ENCODE data around the gene ENTPD1.
A peak's percentile ranks its signal among the peaks of the same experiment; 100 is the strongest.

ENTPD1 gene

GRCh38 chr10:95836610-95837355 is 80.8 kb downstream of the ENTPD1 start:
- Histone ChIP-seq H2AFZ (ENCODE audit: low read depth, low read length) (no peak overlapping the region), H3K4me3 (ENCODE audit: low read length) (0 out of 2 replicates have a peak overlapping the region, but pooled peaks have one; percentile 8), H3K27me3 (ENCODE audit: low read depth, low read length) (no peaks in the 10 kb centered on the region), H3K9me3 (ENCODE audit: insufficient read depth, low read length) (no peaks in the 10 kb centered on the region), H3K9ac (ENCODE audit: low read length) (peak overlapping the region; percentile 65), H3K79me2 (ENCODE audit: low read length) (peaks cover 34% of the 10 kb centered on the region), H3K36me3 (replicated peaks; ENCODE audit: low read depth, low read length) (peaks cover 11% of the 10 kb centered on the region), H4K20me1 (ENCODE audit: insufficient read depth, low read length) (no peaks in the 10 kb centered on the region), H3K4me1 (ENCODE audit: low read length) (peaks cover 92% of the 10 kb centered on the region), H3K27ac (ENCODE audit: low read length) (peak overlapping the region; percentile 92), H3K4me2 (ENCODE audit: low read length) (peak overlapping the region; percentile 33)
- no peak for TF ChIP-seq EZH2phosphoT487 (IDR thresholded peaks at IDR 0.05; ENCODE audit: low read depth)
- no peak for TF ChIP-seq CTCF (IDR thresholded peaks at IDR 0.05; ENCODE audit: low read depth, low read length)

- 0 out of 2 replicates have a peak overlapping the region, but pooled peaks have one; percentile 8 for H3K4me3 ChIP-seq (ENCODE audit: low read length)
Measured at GRCh38 chr10:95837356-95837776, 81.4 kb downstream of the ENTPD1 start.

GRCh38 chr10:95837783-95838182 is 81.8 kb downstream of the ENTPD1 start:
- peaks cover 12% of the 10 kb centered on the region for H3K36me3 ChIP-seq (replicated peaks; ENCODE audit: low read depth, low read length)
- H3K27ac ChIP-seq (ENCODE audit: low read length): peak overlapping the region; percentile 92
- H4K20me1 ChIP-seq (ENCODE audit: insufficient read depth, low read length): no peaks in the 10 kb centered on the region
- peaks cover 91% of the 10 kb centered on the region for H3K4me1 ChIP-seq (ENCODE audit: low read length)
- H3K27me3 ChIP-seq (ENCODE audit: low read depth, low read length): no peaks in the 10 kb centered on the region
- no peaks in the 10 kb centered on the region for H3K9me3 ChIP-seq (ENCODE audit: insufficient read depth, low read length)
- no peak overlapping the region for H2AFZ ChIP-seq (ENCODE audit: low read depth, low read length)
- H3K79me2 ChIP-seq (ENCODE audit: low read length): peaks cover 34% of the 10 kb centered on the region
- H3K4me2 ChIP-seq (ENCODE audit: low read length): peak overlapping the region; percentile 33
- 0 out of 2 replicates have a peak overlapping the region, but pooled peaks have one; percentile 13 for H3K4me3 ChIP-seq (ENCODE audit: low read length)
- peak overlapping the region; percentile 65 for H3K9ac ChIP-seq (ENCODE audit: low read length)
- TF ChIP-seq EZH2phosphoT487 (IDR thresholded peaks at IDR 0.05; ENCODE audit: low read depth) (no peak), CTCF (IDR thresholded peaks at IDR 0.05; ENCODE audit: low read depth, low read length) (no peak)

More at GRCh38 chr10:95837356-95837776, 81.4 kb downstream of the ENTPD1 start:
- H3K4me2 ChIP-seq (ENCODE audit: low read length): peak overlapping the region; percentile 33
- peaks cover 11% of the 10 kb centered on the region for H3K36me3 ChIP-seq (replicated peaks; ENCODE audit: low read depth, low read length)
- peaks cover 34% of the 10 kb centered on the region for H3K79me2 ChIP-seq (ENCODE audit: low read length)
- H2AFZ ChIP-seq (ENCODE audit: low read depth, low read length): no peak overlapping the region
- H3K9ac ChIP-seq (ENCODE audit: low read length): peak overlapping the region; percentile 65
- H3K27ac ChIP-seq (ENCODE audit: low read length): peak overlapping the region; percentile 92
- H3K27me3 ChIP-seq (ENCODE audit: low read depth, low read length): no peaks in the 10 kb centered on the region
- H3K4me1 ChIP-seq (ENCODE audit: low read length): peaks cover 94% of the 10 kb centered on the region
- H4K20me1 ChIP-seq (ENCODE audit: insufficient read depth, low read length): no peaks in the 10 kb centered on the region
- H3K9me3 ChIP-seq (ENCODE audit: insufficient read depth, low read length): no peaks in the 10 kb centered on the region
- TF ChIP-seq EZH2phosphoT487 (IDR thresholded peaks at IDR 0.05; ENCODE audit: low read depth) (no peak), CTCF (IDR thresholded peaks at IDR 0.05; ENCODE audit: low read depth, low read length) (no peak)

GRCh38 chr10:95840121-95840520 is 84.2 kb downstream of the ENTPD1 start:
- no peaks in the 10 kb centered on the region for H3K27me3 ChIP-seq (ENCODE audit: low read depth, low read length)
- H3K4me1 ChIP-seq (ENCODE audit: low read length): peaks cover 80% of the 10 kb centered on the region
- no peak overlapping the region for H2AFZ ChIP-seq (ENCODE audit: low read depth, low read length)
- H3K4me2 ChIP-seq (ENCODE audit: low read length): no peak overlapping the region
- TF ChIP-seq EZH2phosphoT487 (IDR thresholded peaks at IDR 0.05; ENCODE audit: low read depth) (no peak), CTCF (IDR thresholded peaks at IDR 0.05; ENCODE audit: low read depth, low read length) (no peak)
- H3K27ac ChIP-seq (ENCODE audit: low read length): peak overlapping the region; percentile 92
- H3K36me3 ChIP-seq (replicated peaks; ENCODE audit: low read depth, low read length): peaks cover 21% of the 10 kb centered on the region
- no peaks in the 10 kb centered on the region for H4K20me1 ChIP-seq (ENCODE audit: insufficient read depth, low read length)
- peaks cover 19% of the 10 kb centered on the region for H3K79me2 ChIP-seq (ENCODE audit: low read length)
- H3K4me3 ChIP-seq (ENCODE audit: low read length): no peak overlapping the region
- H3K9ac ChIP-seq (ENCODE audit: low read length): peak overlapping the region; percentile 35; the same call in 1 of the 2 replicates
- no peaks in the 10 kb centered on the region for H3K9me3 ChIP-seq (ENCODE audit: insufficient read depth, low read length)
